GM21381 (cell line): Measurements from ENCODE around the gene TP53TG3E.
"Not testable (repeated sequence)": the region's sequence is repeated elsewhere in the genome, so short reads cannot be mapped to it uniquely, and the experiment has no call there.

ENCODE experiments used
- ATAC-seq: cut with Tn5 transposase; IDR thresholded peaks from one replicate; pipeline ENCODE4 v1.9.1; 2021; ENCODE audit warnings: mild to moderate bottlenecking, moderate library complexity; ENCODE audit not compliant: unreplicated experiment

Gene TP53TG3E

GRCh38 chr16:33304006-33304405 lies at the start of gene TP53TG3E:
Gene TP53TG3E, plus strand, starts transcription at chr16:33304306. Its CDS starts 68 bp downstream, at chr16:33304374.
- not testable (repeated sequence) for ATAC-seq

GRCh38 chr16:33336226-33337012 lies 32.3 kb downstream of the TP53TG3E start:
- ATAC-seq, result not testable (repeated sequence)

GRCh38 chr16:33337627-33338542 lies 33.8 kb downstream of the TP53TG3E start:
- not testable (repeated sequence) for ATAC-seq

GRCh38 chr16:33338543-33338951 lies 34.4 kb downstream of the TP53TG3E start:
- not testable (repeated sequence) for ATAC-seq

- ATAC-seq, result not testable (repeated sequence)
Measured at GRCh38 chr16:33339093-33340061, 35.3 kb downstream of the TP53TG3E start.
